ENCODE data around the gene GSTO2. TPM values are rescaled to one million over a fixed set of nuclear protein-coding genes. Genes with fewer than 3 reads are reported as not detected.

The GSTO2 gene
- total and polyA plus RNA-seq, 2 of the 13 experiments (the other 11 are each of a cell fraction or from before 2014, with no cell fraction given): 2.1 to 7.9 TPM

DNA sequence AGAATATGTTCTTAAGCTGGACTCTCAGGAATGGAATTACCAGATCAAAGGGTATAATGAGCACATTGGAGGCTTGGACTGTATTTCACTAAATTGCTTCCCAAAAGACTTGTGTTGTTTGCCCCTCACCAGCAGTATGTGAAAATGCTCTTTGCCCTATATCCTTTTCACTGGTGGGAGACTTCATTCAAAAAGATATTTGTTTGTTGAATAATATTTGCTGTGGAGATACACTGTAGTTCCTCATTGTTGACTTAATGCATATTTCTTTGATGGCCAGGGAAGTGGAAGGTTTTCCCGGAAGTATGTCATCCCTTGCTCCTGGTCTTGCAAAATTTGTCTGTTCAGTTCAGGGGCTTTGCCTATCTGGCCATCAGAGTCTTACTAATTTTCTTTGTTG lies 19.4 kb downstream of the GSTO2 start (continued):
- TF ChIP-seq PHF21A (CRISPR knock-in tag; IDR thresholded peaks at IDR 0.05) (peak; percentile 78), ZNF691 (CRISPR knock-in tag; IDR thresholded peaks at IDR 0.05; ENCODE audit: borderline replicate concordance, low read depth) (no peak), ZIK1 (CRISPR knock-in tag; IDR thresholded peaks at IDR 0.05; ENCODE audit: borderline replicate concordance, low read depth) (no peak), NFIB (CRISPR knock-in tag; IDR thresholded peaks at IDR 0.05; ENCODE audit: borderline replicate concordance) (no peak), RFX1 (IDR thresholded peaks at IDR 0.05) (no peak), SMYD3 (CRISPR knock-in tag; IDR thresholded peaks at IDR 0.05) (peak; percentile 57; the same call in 1 of the 2 replicates), KLF15 (CRISPR knock-in tag; IDR thresholded peaks at IDR 0.05; ENCODE audit: borderline replicate concordance) (no peak), TAF15 (IDR thresholded peaks at IDR 0.05; ENCODE audit: low read depth, low read length, poor library complexity, severe bottlenecking) (no peak), ZNF3 (CRISPR knock-in tag; IDR thresholded peaks at IDR 0.05) (no peak), TFDP1 (CRISPR knock-in tag; IDR thresholded peaks at IDR 0.05; ENCODE audit: borderline replicate concordance) (0 out of 2 replicates have a peak, but pooled peaks have one; percentile 13), GATAD1 (CRISPR knock-in tag; IDR thresholded peaks at IDR 0.05) (no peak), ZNF142 (CRISPR knock-in tag; IDR thresholded peaks at IDR 0.05) (no peak), ZFP62 (CRISPR knock-in tag; IDR thresholded peaks at IDR 0.05) (no peak)
- TF ChIP-seq, protein P1, sequence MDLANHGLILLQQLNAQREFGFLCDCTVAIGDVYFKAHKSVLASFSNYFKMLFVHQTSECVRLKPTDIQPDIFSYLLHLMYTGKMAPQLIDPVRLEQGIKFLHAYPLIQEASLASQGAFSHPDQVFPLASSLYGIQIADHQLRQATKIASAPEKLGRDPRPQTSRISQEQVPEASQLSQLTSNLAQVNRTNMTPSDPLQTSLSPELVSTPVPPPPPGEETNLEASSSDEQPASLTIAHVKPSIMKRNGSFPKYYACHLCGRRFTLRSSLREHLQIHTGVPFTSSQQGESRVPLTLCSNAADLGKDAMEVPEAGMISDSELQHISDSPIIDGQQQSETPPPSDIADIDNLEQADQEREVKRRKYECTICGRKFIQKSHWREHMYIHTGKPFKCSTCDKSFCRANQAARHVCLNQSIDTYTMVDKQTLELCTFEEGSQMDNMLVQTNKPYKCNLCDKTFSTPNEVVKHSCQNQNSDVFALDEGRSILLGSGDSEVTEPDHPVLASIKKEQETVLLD (CRISPR knock-in tag; IDR thresholded peaks at IDR 0.05; ENCODE audit: low read depth): no peak

All from HepG2 (cell line).